Ovary (tissue), 3 donors: Measurements from ENCODE around the gene MIAT.

ENCODE experiments used
- CTCF ChIP-seq, 3 donors: fragments of 450-650 bp in 2 of 3; fragments of 200-600 bp in 1 of 3; IDR thresholded peaks; one replicate each; pipeline versions ENCODE4 v1.5.1 to v1.8.0; 2016 to 2022; ENCODE audit warnings: antibody characterized with exemption in 3 of 3, mild to moderate bottlenecking in 1 of 3
- EP300 ChIP-seq: sonication (generic); formaldehyde crosslinking; IDR thresholded peaks from one replicate; pipeline ENCODE4 v1.6.1; 2017; ENCODE audit warnings: antibody characterized with exemption
- POLR2A ChIP-seq: fragments of 450-650 bp; IDR thresholded peaks from one replicate; pipeline ENCODE4 v1.6.1; 2017; ENCODE audit warnings: antibody characterized with exemption, mild to moderate bottlenecking, moderate library complexity
- donor health status: DM: no; HTN: no; CAD: no.

DNA sequence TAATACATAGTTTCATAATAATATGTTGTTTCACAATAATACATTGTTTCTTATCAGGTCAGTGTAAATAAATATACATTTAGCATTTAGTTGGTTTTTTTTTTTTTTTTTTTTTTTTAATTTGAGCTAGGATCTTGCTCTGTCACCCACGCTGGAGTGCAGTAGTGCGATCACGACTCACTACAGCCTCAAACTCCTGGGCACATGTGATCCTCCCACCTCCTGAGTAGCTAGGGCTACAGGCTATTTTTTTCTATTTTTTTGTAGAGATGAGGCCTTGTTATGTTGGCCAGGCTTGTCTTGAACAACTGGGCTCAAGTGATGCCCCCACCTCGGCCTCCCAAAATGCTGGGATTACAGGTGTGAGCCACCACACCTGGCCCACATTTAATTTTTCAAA, 43.5 kb downstream of the MIAT start:
- TF ChIP-seq CTCF (IDR thresholded peaks at IDR 0.05) (no peak), POLR2A (no peak), EP300 (no peak)
